Spleen (tissue), 7 donors: ENCODE results near the gene CTLA4.

ENCODE experiments used
- CTCF ChIP-seq, 11 experiments: fragments of 200-600 bp in 7 of 11; fragments of 450-650 bp in 4 of 11; sonication (generic) in 4 of 11; IDR thresholded peaks in 8 of 11; conservative IDR thresholded peaks in 3 of 11; 1 replicate in 7 of 11; 2 replicates in 4 of 11; pipeline versions ENCODE4 v1.4.0 to v1.8.0; 2016 to 2021; ENCODE audit warnings: antibody characterized with exemption in 11 of 11, inconsistent platforms in 4 of 11, mild to moderate bottlenecking in 1 of 11
- POLR2A ChIP-seq, 3 donors: fragments of 450-650 bp; IDR thresholded peaks; one replicate each; pipeline ENCODE4 v1.5.1; 2017; ENCODE audit warnings: antibody characterized with exemption in 3 of 3, mild to moderate bottlenecking in 1 of 3
- POLR2AphosphoS5 ChIP-seq, 3 donors: sonication (generic); formaldehyde crosslinking; IDR thresholded peaks; one replicate each; pipeline ENCODE4 v1.5.1; 2017; ENCODE audit warnings: antibody characterized with exemption in 3 of 3
- donor health status: DM: no; HTN: no; CAD: no; lungs with moderate emphysema.
- donor health status: DM: no; HTN: no; CAD: no.
- donor health status: DM: no; HTN: no; CAD: no.

DNA sequence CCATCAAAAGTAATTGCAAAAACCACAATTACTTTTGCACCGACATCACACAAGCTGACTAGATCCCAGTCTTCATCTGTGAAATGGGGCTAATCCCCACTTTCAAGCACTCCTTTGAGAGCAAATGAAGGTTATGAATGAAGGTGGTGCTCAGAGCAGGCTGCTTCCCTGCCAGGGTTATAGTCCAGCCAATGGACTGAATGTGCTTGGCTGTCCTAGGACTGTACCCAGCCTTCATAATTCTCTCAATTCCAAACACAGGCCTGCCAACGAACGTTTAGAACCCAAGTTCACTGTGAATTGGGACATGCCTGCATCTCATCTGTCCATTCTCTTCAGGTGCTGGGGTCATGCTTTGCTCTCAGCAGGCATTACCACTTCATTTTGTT is 41.2 kb downstream of the CTLA4 start:
- TF ChIP-seq CTCF (IDR thresholded peaks at IDR 0.05 in 8 of 11, conservative IDR thresholded peaks at IDR 0.05 in 3 of 11) (no peak), POLR2AphosphoS5 (IDR thresholded peaks at IDR 0.05) (no peak), POLR2A (IDR thresholded peaks at IDR 0.05) (no peak)
